ENCODE data around the gene EIF4EBP3. TPM values are rescaled to one million over a fixed set of nuclear protein-coding genes. Genes with fewer than 3 reads are reported as not detected.

Gene EIF4EBP3
- total RNA-seq, 1 experiment from 2014 or later = 7.7 TPM

GRCh38 chr5:140546851-140547507, 483 bp upstream of the EIF4EBP3 start:
- H3K27me3 ChIP-seq (ENCODE audit: insufficient read depth, low read length) = no peaks in the 10 kb centered on the region
- TF ChIP-seq, protein P1, sequence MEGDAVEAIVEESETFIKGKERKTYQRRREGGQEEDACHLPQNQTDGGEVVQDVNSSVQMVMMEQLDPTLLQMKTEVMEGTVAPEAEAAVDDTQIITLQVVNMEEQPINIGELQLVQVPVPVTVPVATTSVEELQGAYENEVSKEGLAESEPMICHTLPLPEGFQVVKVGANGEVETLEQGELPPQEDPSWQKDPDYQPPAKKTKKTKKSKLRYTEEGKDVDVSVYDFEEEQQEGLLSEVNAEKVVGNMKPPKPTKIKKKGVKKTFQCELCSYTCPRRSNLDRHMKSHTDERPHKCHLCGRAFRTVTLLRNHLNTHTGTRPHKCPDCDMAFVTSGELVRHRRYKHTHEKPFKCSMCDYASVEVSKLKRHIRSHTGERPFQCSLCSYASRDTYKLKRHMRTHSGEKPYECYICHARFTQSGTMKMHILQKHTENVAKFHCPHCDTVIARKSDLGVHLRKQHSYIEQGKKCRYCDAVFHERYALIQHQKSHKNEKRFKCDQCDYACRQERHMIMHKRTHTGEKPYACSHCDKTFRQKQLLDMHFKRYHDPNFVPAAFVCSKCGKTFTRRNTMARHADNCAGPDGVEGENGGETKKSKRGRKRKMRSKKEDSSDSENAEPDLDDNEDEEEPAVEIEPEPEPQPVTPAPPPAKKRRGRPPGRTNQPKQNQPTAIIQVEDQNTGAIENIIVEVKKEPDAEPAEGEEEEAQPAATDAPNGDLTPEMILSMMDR (conservative IDR thresholded peaks at IDR 0.05) = no peak
- H2BK120ac ChIP-seq (ENCODE audit: low read depth, low read length, poor library complexity, severe bottlenecking) = no peak overlapping the region
- no peak overlapping the region for H2BK20ac ChIP-seq (ENCODE audit: low read depth, low read length, poor library complexity, severe bottlenecking)
- no peak overlapping the region for H2BK12ac ChIP-seq (ENCODE audit: insufficient read length, low read depth, low read length)
- H3K27ac ChIP-seq (ENCODE audit: insufficient read length, low read depth, low read length) = peak overlapping the region; percentile 19
- no peaks in the 10 kb centered on the region for H3K79me2 ChIP-seq (ENCODE audit: insufficient read depth, low read length)
- no peaks in the 10 kb centered on the region for H3K9me3 ChIP-seq (ENCODE audit: control insufficient read depth, low read depth, low read length)
- no peak overlapping the region for H2BK5ac ChIP-seq (ENCODE audit: insufficient read length, low read length)
- no peak overlapping the region for H3K18ac ChIP-seq (ENCODE audit: insufficient read length, low read depth, low read length)
- H4K20me1 ChIP-seq (ENCODE audit: control insufficient read depth, insufficient read depth, insufficient read length) = no peaks in the 10 kb centered on the region
- H4K5ac ChIP-seq (ENCODE audit: insufficient read length, low read depth, low read length) = no peak overlapping the region
- 0 out of 2 replicates have a peak, but pooled peaks cover 7% of the 10 kb centered on the region for H3K4me1 ChIP-seq (ENCODE audit: insufficient read depth, low read length)
- DNase-seq = no peak
- Mint-ChIP-seq H3K4me1 (peaks cover 23 to 26% of the 10 kb centered on the region in 2 experiments), H3K9me3 (no peaks in the 10 kb centered on the region), H3K27me3 (ENCODE audit: low read depth) (no peaks in the 10 kb centered on the region), H3K4me3 (peak overlapping the region; percentile 73 to 79), H3K36me3 (ENCODE audit: insufficient read depth in 1 of 3, low read depth in 3 of 3) (peaks cover 19 to 67% (median 42%) of the 10 kb centered on the region in 3 experiments; a peak in 6 of 7 replicates), H3K27ac (peak overlapping the region; percentile 64 to 99 (median 95); a peak in 4 of 7 replicates)
- no peak overlapping the region for H2AFZ ChIP-seq (ENCODE audit: low read length)
- no peak overlapping the region for H3T11ph ChIP-seq (ENCODE audit: low read length)
- peaks cover 7% of the 10 kb centered on the region for H3K23me2 ChIP-seq (ENCODE audit: insufficient read length, low read depth, low read length, poor library complexity, severe bottlenecking)
- H2BK15ac ChIP-seq (ENCODE audit: low read depth, low read length) = no peak overlapping the region
- no peak overlapping the region for H3K23ac ChIP-seq (ENCODE audit: insufficient read length, low read depth, low read length)
- no CpG with 5 or more reads among the region's 13 CpGs for WGBS (ENCODE audit: extremely low coverage, insufficient read length, low lambda C conversion rate)
- H3K4me2 ChIP-seq (ENCODE audit: insufficient read depth, insufficient read length, low read length) = peak overlapping the region; percentile 81
- no peak overlapping the region for H4K8ac ChIP-seq (replicated peaks; ENCODE audit: insufficient read length, low read depth, low read length)
- H3K9ac ChIP-seq (ENCODE audit: extremely low read depth, insufficient read length, low read length) = no peak overlapping the region
- no peak overlapping the region for H3K4ac ChIP-seq (ENCODE audit: low read depth, low read length)
- H2AK5ac ChIP-seq (ENCODE audit: insufficient read length, low read length) = no peak overlapping the region
- no peak overlapping the region for H3K14ac ChIP-seq (ENCODE audit: insufficient read depth, low read length)
- no peak overlapping the region for H3K56ac ChIP-seq (ENCODE audit: insufficient read length, low read depth, low read length)
- no peaks in the 10 kb centered on the region for H3K79me1 ChIP-seq (ENCODE audit: insufficient read depth, low read depth, low read length, poor library complexity, severe bottlenecking)
- no peak overlapping the region for H4K91ac ChIP-seq (ENCODE audit: insufficient read length, low read depth, low read length)
